Vagina (tissue), 2 donors: ENCODE results near the gene ING1. TPM values are rescaled to one million over a fixed set of nuclear protein-coding genes. Genes with fewer than 3 reads are reported as not detected.

Source experiments
- DNase-seq, 2 donors: peaks; one replicate each; pipeline ENCODE4 v3.0.0-alpha.2; 2017; ENCODE audit errors: extremely low spot score in 2 of 2
- H3K27ac ChIP-seq: fragments of 200-600 bp; sonication (generic); one replicate; pipeline ENCODE4 v1.5.1; 2019
- H3K27me3 ChIP-seq: fragments of 200-600 bp; sonication (generic); one replicate; pipeline ENCODE4 v1.5.1; 2019
- H3K36me3 ChIP-seq, 2 donors: fragments of 200-600 bp; sonication (generic); one replicate each; pipeline ENCODE4 v1.5.1; 2017 to 2019
- H3K4me1 ChIP-seq: fragments of 200-600 bp; sonication (generic); one replicate; pipeline ENCODE4 v1.5.1; 2019
- H3K4me3 ChIP-seq, 2 donors: fragments of 200-600 bp; sonication (generic); 1 replicate in 1 of 2; 2 replicates in 1 of 2; pipeline ENCODE4 v1.5.1; 2016 to 2019
- H3K9me3 ChIP-seq: fragments of 200-600 bp; sonication (generic); one replicate; pipeline ENCODE4 v1.5.1; 2019
- CTCF ChIP-seq, 3 experiments: fragments of 450-650 bp in 2 of 3; fragments of 200-600 bp in 1 of 3; sonication (generic) in 1 of 3; IDR thresholded peaks; one replicate each; pipeline ENCODE4 v1.5.1; 2017 to 2019; ENCODE audit warnings: antibody characterized with exemption in 3 of 3, mild to moderate bottlenecking in 2 of 3, moderate library complexity in 2 of 3
- POLR2A ChIP-seq, 2 donors: fragments of 450-650 bp; IDR thresholded peaks; one replicate each; pipeline ENCODE4 v1.6.1; 2017; ENCODE audit warnings: antibody characterized with exemption in 2 of 2, mild to moderate bottlenecking in 2 of 2, moderate library complexity in 2 of 2
- POLR2AphosphoS5 ChIP-seq, 2 donors: sonication (generic); formaldehyde crosslinking; IDR thresholded peaks; one replicate each; pipeline ENCODE4 v1.9.0; 2017; ENCODE audit warnings: antibody characterized with exemption in 2 of 2, mild to moderate bottlenecking in 2 of 2, low read depth in 1 of 2; ENCODE audit not compliant: insufficient read depth in 1 of 2
- intact Hi-C: fragments of 100-400 bp; cut with DNase I; formaldehyde crosslinking; loops from one replicate; pipeline ENCODE4 v1.15.1; 2023
- total RNA-seq: library from RNA; depleted of rRNA; stranded (reverse); fragments of >200 nt; gene quantifications from one replicate; pipeline ENCODE4 v1.2.3, GENCODE V29; 2016

The ING1 gene
- total RNA-seq, 1 donor from 2014 or later = 25.5 TPM

- H3K36me3 ChIP-seq = no peaks in the 10 kb centered on the region
- no peak for DNase-seq
- H3K9me3 ChIP-seq = no peaks in the 10 kb centered on the region
- no peak overlapping the region for H3K27ac ChIP-seq
- no peak overlapping the region for H3K4me3 ChIP-seq
- intact Hi-C loops = no loop called here
- TF ChIP-seq POLR2AphosphoS5 (IDR thresholded peaks at IDR 0.05; ENCODE audit: insufficient read depth in 1 of 2, low read depth in 1 of 2) = no peak
- TF ChIP-seq CTCF (IDR thresholded peaks at IDR 0.05) = no peak
- TF ChIP-seq POLR2A (IDR thresholded peaks at IDR 0.05) = no peak
- no peaks in the 10 kb centered on the region for H3K27me3 ChIP-seq
- H3K4me1 ChIP-seq = no peaks in the 10 kb centered on the region
Observed at GRCh38 chr13:110766671-110767430, 53.4 kb downstream of the ING1 start.

GRCh38 chr13:110767476-110767875, 54.0 kb downstream of the ING1 start:
- Histone ChIP-seq H3K9me3 (no peaks in the 10 kb centered on the region), H3K36me3 (no peaks in the 10 kb centered on the region), H3K4me3 (no peak overlapping the region), H3K27me3 (no peaks in the 10 kb centered on the region), H3K4me1 (no peaks in the 10 kb centered on the region), H3K27ac (no peak overlapping the region)
- intact Hi-C loops = no loop called here
- TF ChIP-seq POLR2AphosphoS5 (IDR thresholded peaks at IDR 0.05; ENCODE audit: insufficient read depth in 1 of 2, low read depth in 1 of 2) (no peak), POLR2A (IDR thresholded peaks at IDR 0.05) (no peak), CTCF (IDR thresholded peaks at IDR 0.05) (no peak)
- no peak for DNase-seq

- no peaks in the 10 kb centered on the region for H3K4me1 ChIP-seq
- no peak overlapping the region for H3K4me3 ChIP-seq
- no peaks in the 10 kb centered on the region for H3K27me3 ChIP-seq
- no peaks in the 10 kb centered on the region for H3K9me3 ChIP-seq
- intact Hi-C loops = no loop called here
- H3K36me3 ChIP-seq = no peaks in the 10 kb centered on the region
- DNase-seq = no peak
- H3K27ac ChIP-seq = no peak overlapping the region
- TF ChIP-seq POLR2A (IDR thresholded peaks at IDR 0.05) (no peak), POLR2AphosphoS5 (IDR thresholded peaks at IDR 0.05; ENCODE audit: insufficient read depth in 1 of 2, low read depth in 1 of 2) (no peak), CTCF (IDR thresholded peaks at IDR 0.05) (no peak)
Observed at GRCh38 chr13:110769097-110769496, 55.6 kb downstream of the ING1 start.

- Histone ChIP-seq H3K9me3 (no peaks in the 10 kb centered on the region), H3K36me3 (no peaks in the 10 kb centered on the region), H3K4me3 (no peak overlapping the region), H3K27me3 (no peaks in the 10 kb centered on the region), H3K27ac (no peak overlapping the region), H3K4me1 (no peaks in the 10 kb centered on the region)
- no peak for DNase-seq
- intact Hi-C loops = no loop called here
- TF ChIP-seq POLR2AphosphoS5 (IDR thresholded peaks at IDR 0.05; ENCODE audit: insufficient read depth in 1 of 2, low read depth in 1 of 2) (no peak), POLR2A (IDR thresholded peaks at IDR 0.05) (no peak), CTCF (IDR thresholded peaks at IDR 0.05) (no peak)
Observed at GRCh38 chr13:110770678-110771077, 57.2 kb downstream of the ING1 start.

- no peak for DNase-seq
- H3K27me3 ChIP-seq = no peaks in the 10 kb centered on the region
- no peaks in the 10 kb centered on the region for H3K36me3 ChIP-seq
- no peak for TF ChIP-seq CTCF (IDR thresholded peaks at IDR 0.05)
- no peak for TF ChIP-seq POLR2AphosphoS5 (IDR thresholded peaks at IDR 0.05; ENCODE audit: insufficient read depth in 1 of 2, low read depth in 1 of 2)
- no peak for TF ChIP-seq POLR2A (IDR thresholded peaks at IDR 0.05)
- no peak overlapping the region for H3K27ac ChIP-seq
- H3K9me3 ChIP-seq = no peaks in the 10 kb centered on the region
- intact Hi-C loops = no loop called here
- H3K4me3 ChIP-seq = no peak overlapping the region
- no peaks in the 10 kb centered on the region for H3K4me1 ChIP-seq
Observed at GRCh38 chr13:110771194-110771593, 57.7 kb downstream of the ING1 start.
